RPMI8226 (cell line): Measurements from ENCODE around the gene MUC5AC.
"Not testable (repeated sequence)": the region's sequence is repeated elsewhere in the genome, so short reads cannot be mapped to it uniquely, and the experiment has no call there.

Source experiments
- DNase-seq: peaks from one replicate; pipeline ENCODE4 v3.0.0-alpha.2; 2015

MUC5AC gene

GRCh38 chr11:1241706-1242105 lies 84.0 kb downstream of the MUC5AC start:
- no peak for DNase-seq

- DNase-seq = no peak
These were observed 84.5 kb downstream of the MUC5AC start for GRCh38 chr11:1242289-1242688.

- DNase-seq = not testable (repeated sequence)
These were observed 85.0 kb downstream of the MUC5AC start for GRCh38 chr11:1242751-1243150.

GRCh38 chr11:1243521-1243920 lies 85.8 kb downstream of the MUC5AC start:
- not testable (repeated sequence) for DNase-seq

- DNase-seq = not testable (repeated sequence)
These were observed 86.8 kb downstream of the MUC5AC start for GRCh38 chr11:1244557-1244956.

GRCh38 chr11:1245717-1246116 lies 88.0 kb downstream of the MUC5AC start:
- not testable (repeated sequence) for DNase-seq

GRCh38 chr11:1246301-1246700 lies 88.5 kb downstream of the MUC5AC start:
- DNase-seq = not testable (repeated sequence)

- not testable (repeated sequence) for DNase-seq
These were observed 89.3 kb downstream of the MUC5AC start for GRCh38 chr11:1247026-1247425.

GRCh38 chr11:1248951-1249350 lies 91.2 kb downstream of the MUC5AC start:
- DNase-seq = not testable (repeated sequence)

- DNase-seq = not testable (repeated sequence)
These were observed 92.7 kb downstream of the MUC5AC start for GRCh38 chr11:1250411-1250810.
